ENCODE data around the gene ATP6AP2.
A peak's percentile ranks its signal among the peaks of the same experiment; 100 is the strongest.

ATP6AP2 gene

DNA sequence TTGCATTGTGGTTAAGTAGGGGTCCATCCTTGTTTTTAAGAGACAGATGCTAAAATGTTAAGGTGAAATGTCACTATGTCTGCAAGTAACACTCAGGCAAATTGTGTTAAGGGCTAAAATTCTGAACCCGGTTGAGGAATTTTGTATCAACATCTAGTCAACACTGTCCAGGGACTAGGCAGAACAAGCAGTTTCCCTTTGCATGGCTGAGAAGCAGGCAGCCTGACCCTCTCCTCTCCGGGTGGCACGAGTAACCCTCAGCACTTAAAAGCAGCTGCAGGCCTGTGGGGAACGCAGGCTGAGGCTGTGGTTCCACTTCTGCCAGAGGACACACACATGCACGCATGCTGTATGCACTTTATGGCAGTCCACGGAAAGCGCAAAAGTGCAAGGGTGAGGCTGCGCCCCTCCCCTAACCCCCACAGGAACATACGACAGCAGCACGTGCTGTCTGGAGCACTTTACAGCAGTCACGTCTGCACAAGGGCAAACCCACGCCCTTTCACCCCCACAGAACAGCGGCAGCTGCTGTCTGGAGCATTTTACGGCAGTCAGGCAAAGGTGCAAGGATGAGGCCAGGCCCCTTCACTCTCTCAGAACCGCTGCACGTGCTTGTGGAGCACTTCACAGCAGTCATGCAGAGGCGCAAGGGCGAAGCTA lies 41.8 kb downstream of the ATP6AP2 start:
- no peaks in the 10 kb centered on the region for H3K36me3 ChIP-seq (ENCODE audit: control insufficient read depth, insufficient read depth, low read length)
- H3K27me3 ChIP-seq (ENCODE audit: control insufficient read depth, insufficient read depth, low read length): no peaks in the 10 kb centered on the region
- H3K9me3 ChIP-seq (ENCODE audit: control insufficient read depth, low read length): no peaks in the 10 kb centered on the region
- no peak overlapping the region for H3K9ac ChIP-seq (ENCODE audit: low read length)
- H3K4me1 ChIP-seq (ENCODE audit: control insufficient read depth, insufficient read depth, low read length): no peaks in the 10 kb centered on the region
- H3K4me3 ChIP-seq (ENCODE audit: low read length): no peak overlapping the region

DNA sequence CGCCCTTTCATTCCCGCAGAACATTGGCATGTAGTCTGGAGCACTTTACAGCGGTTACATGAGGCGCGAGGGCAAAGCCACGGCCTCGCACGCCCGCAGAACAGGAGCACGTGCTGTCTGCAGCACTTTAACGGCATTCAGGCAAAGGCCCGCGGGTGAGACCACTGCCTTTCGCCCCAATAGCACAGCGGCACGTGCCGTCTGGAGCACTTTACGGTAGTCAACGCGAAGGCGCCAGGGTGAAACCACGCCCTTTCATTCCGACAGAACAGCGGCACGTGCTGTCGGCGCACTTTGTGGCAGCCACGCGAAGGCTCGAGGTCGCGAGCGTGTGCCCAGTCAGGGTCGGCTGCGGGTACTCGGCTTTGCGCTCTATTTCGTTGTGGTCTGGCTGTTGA lies 42.4 kb downstream of the ATP6AP2 start, which contains the start of gene MPC1L:
TSS of gene MPC1L (plus strand) at position 290 of the 398 bp plus-strand sequence. CDS start 138 bp downstream, outside the sequence.
- Histone ChIP-seq H3K27me3 (ENCODE audit: control insufficient read depth, insufficient read depth, low read length) (no peaks in the 10 kb centered on the region), H3K4me3 (ENCODE audit: low read length) (no peak within 1 kb of the TSS), H3K9ac (ENCODE audit: low read length) (no peak within 1 kb of the TSS), H3K4me1 (ENCODE audit: control insufficient read depth, insufficient read depth, low read length) (no peaks in the 10 kb centered on the region), H3K36me3 (ENCODE audit: control insufficient read depth, insufficient read depth, low read length) (no peaks in the 10 kb centered on the region), H3K9me3 (ENCODE audit: control insufficient read depth, low read length) (no peaks in the 10 kb centered on the region)

DNA sequence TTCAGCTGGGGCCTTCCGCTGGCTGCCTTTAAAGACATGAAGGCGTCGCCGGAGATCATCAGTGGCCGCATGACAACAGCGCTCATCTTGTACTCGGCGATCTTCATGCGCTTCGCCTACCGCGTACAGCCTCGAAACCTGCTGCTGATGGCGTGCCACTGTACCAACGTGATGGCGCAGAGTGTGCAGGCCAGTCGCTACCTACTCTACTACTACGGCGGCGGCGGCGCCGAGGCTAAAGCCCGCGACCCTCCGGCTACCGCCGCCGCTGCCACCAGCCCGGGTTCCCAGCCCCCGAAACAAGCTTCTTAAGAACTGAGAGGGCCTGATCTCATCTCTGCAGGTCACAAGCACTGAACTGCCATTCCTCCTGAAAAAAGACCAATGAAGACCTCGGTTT lies 42.9 kb downstream of the ATP6AP2 start:
- no peaks in the 10 kb centered on the region for H3K27me3 ChIP-seq (ENCODE audit: control insufficient read depth, insufficient read depth, low read length)
- no peaks in the 10 kb centered on the region for H3K9me3 ChIP-seq (ENCODE audit: control insufficient read depth, low read length)
- no peak overlapping the region for H3K4me3 ChIP-seq (ENCODE audit: low read length)
- no peak overlapping the region for H3K9ac ChIP-seq (ENCODE audit: low read length)
- H3K36me3 ChIP-seq (ENCODE audit: control insufficient read depth, insufficient read depth, low read length): no peaks in the 10 kb centered on the region
- no peaks in the 10 kb centered on the region for H3K4me1 ChIP-seq (ENCODE audit: control insufficient read depth, insufficient read depth, low read length)

DNA sequence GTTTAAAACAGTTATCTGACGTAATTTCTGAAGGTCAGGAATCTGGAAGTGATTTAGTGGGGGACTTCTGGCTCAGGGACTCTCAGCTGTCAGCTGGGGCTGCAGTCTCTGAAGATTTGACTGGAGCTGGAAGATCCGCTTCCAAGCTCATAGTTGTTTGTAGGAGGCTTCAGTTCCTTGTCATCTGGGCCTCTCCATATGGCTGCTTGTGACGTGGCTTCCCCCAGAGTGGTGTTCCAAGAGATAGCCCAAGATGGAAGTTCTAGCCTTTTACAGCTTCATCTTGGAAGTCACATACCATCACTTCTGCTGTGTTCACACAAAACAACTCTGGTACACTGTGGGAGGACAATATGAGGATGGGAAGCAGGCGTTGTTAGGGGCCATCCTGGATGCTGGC lies 44.5 kb downstream of the ATP6AP2 start:
- H3K4me3 ChIP-seq (ENCODE audit: low read length): no peak overlapping the region
- H3K9me3 ChIP-seq (ENCODE audit: control insufficient read depth, low read length): no peaks in the 10 kb centered on the region
- H3K9ac ChIP-seq (ENCODE audit: low read length): no peak overlapping the region
- no peaks in the 10 kb centered on the region for H3K36me3 ChIP-seq (ENCODE audit: control insufficient read depth, insufficient read depth, low read length)
- H3K4me1 ChIP-seq (ENCODE audit: control insufficient read depth, insufficient read depth, low read length): no peaks in the 10 kb centered on the region
- H3K27me3 ChIP-seq (ENCODE audit: control insufficient read depth, insufficient read depth, low read length): no peaks in the 10 kb centered on the region

DNA sequence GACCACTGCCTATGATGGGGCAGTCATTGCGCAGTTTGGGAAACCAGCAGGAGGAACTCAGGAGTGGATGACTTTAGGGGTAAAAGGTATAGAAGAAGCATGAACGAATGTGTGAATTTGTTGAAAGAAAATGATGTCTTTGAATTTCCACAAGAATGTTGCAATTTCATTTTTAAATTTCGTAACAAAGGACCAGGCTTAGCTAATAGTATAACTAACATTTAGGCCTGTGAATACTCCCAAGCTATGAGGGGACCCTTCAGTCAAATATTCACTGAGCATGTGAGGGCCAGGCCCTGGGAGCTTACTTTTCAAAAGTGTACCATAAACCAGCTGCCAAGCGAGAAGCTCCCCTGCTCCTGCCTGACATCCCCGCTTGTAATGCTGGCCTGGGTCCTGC lies 47.7 kb downstream of the ATP6AP2 start:
- H3K4me3 ChIP-seq (ENCODE audit: low read length): no peak overlapping the region
- no peaks in the 10 kb centered on the region for H3K4me1 ChIP-seq (ENCODE audit: control insufficient read depth, insufficient read depth, low read length)
- H3K27me3 ChIP-seq (ENCODE audit: control insufficient read depth, insufficient read depth, low read length): no peaks in the 10 kb centered on the region
- no peaks in the 10 kb centered on the region for H3K9me3 ChIP-seq (ENCODE audit: control insufficient read depth, low read length)
- no peaks in the 10 kb centered on the region for H3K36me3 ChIP-seq (ENCODE audit: control insufficient read depth, insufficient read depth, low read length)
- no peak overlapping the region for H3K9ac ChIP-seq (ENCODE audit: low read length)

DNA sequence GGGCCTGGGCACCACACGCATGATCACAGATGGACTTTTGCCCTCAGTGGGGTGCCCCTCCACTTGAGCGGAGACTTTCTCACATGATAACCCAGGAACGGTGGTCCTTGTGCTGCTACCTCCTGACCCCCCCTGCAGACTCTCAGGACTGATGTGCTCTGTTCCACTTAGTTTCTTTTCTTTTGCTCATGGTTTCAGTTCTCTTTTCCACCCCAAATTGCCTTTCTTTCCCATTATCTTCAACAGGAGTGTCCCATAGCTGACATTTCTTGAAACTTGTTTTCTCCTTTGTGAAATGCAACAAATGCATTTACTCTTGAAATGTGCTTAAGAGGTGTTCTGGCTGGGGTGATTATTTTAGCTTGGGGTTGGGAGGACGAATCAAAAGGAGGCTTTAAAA lies 51.4 kb downstream of the ATP6AP2 start:
- Histone ChIP-seq H3K27me3 (ENCODE audit: control insufficient read depth, insufficient read depth, low read length) (no peaks in the 10 kb centered on the region), H3K4me3 (ENCODE audit: low read length) (no peak overlapping the region), H3K9ac (ENCODE audit: low read length) (no peak overlapping the region), H3K9me3 (ENCODE audit: control insufficient read depth, low read length) (no peaks in the 10 kb centered on the region), H3K36me3 (ENCODE audit: control insufficient read depth, insufficient read depth, low read length) (no peaks in the 10 kb centered on the region), H3K4me1 (ENCODE audit: control insufficient read depth, insufficient read depth, low read length) (no peaks in the 10 kb centered on the region)

DNA sequence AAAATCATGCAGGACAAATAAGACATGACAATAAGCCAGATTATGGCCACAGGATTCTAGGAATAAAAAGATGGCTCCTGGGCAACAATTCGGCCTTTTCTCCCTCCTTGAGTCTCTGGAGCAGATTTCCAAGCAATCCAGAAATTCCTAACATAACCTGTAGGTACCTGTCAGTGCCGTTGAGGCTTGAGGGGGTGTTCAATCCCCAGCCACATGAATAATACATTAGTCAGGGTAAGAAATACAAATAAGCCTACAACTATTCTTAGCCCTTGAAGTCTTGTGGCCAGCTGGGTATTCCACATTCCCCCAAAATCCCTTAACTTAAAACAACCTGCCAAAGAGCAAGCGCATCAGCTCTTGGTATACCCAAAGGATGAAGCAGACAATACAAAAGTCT lies 56.9 kb downstream of the ATP6AP2 start:
- no peaks in the 10 kb centered on the region for H3K9me3 ChIP-seq (ENCODE audit: control insufficient read depth, low read length)
- H3K4me3 ChIP-seq (ENCODE audit: low read length): no peak overlapping the region
- no peaks in the 10 kb centered on the region for H3K36me3 ChIP-seq (ENCODE audit: control insufficient read depth, insufficient read depth, low read length)
- H3K4me1 ChIP-seq (ENCODE audit: control insufficient read depth, insufficient read depth, low read length): no peaks in the 10 kb centered on the region
- no peak overlapping the region for H3K9ac ChIP-seq (ENCODE audit: low read length)
- no peaks in the 10 kb centered on the region for H3K27me3 ChIP-seq (ENCODE audit: control insufficient read depth, insufficient read depth, low read length)

DNA sequence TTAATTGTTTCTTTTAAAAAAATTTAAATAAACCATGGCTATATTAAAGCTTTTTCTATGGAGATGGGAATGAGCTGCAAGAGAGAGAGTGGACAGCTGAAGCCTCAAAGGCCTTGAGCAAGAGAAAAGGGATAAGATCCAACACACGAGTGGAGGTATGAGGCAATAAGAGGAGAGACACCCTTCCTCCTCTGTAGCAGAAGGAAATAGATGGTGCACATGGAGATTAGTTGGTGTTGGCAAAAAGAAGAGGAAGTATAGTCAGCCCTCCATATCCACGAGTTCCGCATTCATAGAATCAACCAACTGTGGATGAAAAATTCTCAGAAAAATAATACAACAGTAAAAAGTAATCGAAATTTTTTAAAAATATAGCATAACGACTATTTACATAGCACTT lies 63.4 kb downstream of the ATP6AP2 start:
- Histone ChIP-seq H3K4me1 (ENCODE audit: control insufficient read depth, insufficient read depth, low read length) (peaks cover 4% of the 10 kb centered on the region), H3K9ac (ENCODE audit: low read length) (peak overlapping the region; percentile 54), H3K27me3 (ENCODE audit: control insufficient read depth, insufficient read depth, low read length) (no peaks in the 10 kb centered on the region), H3K4me3 (ENCODE audit: low read length) (no peak overlapping the region), H3K9me3 (ENCODE audit: control insufficient read depth, low read length) (no peaks in the 10 kb centered on the region), H3K36me3 (ENCODE audit: control insufficient read depth, insufficient read depth, low read length) (no peaks in the 10 kb centered on the region)

DNA sequence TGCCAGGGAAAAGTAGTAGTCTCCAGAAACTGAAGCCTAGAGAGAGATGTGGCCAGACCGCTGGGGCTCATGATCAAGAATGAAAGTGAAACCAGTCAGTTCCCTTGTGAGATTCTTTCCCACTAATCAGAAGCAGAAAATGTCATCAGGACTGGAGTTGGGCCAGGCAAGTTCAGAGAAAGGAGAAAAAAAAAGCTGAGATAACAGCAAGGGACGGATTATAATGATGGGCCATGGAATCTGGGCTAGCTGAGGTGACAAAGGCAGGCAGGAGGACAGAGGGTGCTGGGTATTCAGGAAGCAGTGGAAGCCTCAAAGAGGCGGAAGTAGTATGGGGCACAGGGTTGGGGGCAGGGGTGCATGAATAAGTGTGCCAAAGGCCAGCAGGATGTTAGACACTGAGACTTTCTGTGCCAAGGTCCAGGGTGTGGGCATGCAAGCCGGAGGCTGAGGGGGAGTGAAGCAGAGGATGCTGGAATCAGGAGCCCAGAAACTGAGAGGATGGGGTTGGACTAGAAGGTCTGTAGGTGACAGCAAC lies 64.1 kb downstream of the ATP6AP2 start:
- no peaks in the 10 kb centered on the region for H3K27me3 ChIP-seq (ENCODE audit: control insufficient read depth, insufficient read depth, low read length)
- H3K4me1 ChIP-seq (ENCODE audit: control insufficient read depth, insufficient read depth, low read length): peaks cover 4% of the 10 kb centered on the region
- no peaks in the 10 kb centered on the region for H3K9me3 ChIP-seq (ENCODE audit: control insufficient read depth, low read length)
- H3K9ac ChIP-seq (ENCODE audit: low read length): peak overlapping the region; percentile 54
- H3K4me3 ChIP-seq (ENCODE audit: low read length): peak overlapping the region; percentile 16
- H3K36me3 ChIP-seq (ENCODE audit: control insufficient read depth, insufficient read depth, low read length): no peaks in the 10 kb centered on the region

DNA sequence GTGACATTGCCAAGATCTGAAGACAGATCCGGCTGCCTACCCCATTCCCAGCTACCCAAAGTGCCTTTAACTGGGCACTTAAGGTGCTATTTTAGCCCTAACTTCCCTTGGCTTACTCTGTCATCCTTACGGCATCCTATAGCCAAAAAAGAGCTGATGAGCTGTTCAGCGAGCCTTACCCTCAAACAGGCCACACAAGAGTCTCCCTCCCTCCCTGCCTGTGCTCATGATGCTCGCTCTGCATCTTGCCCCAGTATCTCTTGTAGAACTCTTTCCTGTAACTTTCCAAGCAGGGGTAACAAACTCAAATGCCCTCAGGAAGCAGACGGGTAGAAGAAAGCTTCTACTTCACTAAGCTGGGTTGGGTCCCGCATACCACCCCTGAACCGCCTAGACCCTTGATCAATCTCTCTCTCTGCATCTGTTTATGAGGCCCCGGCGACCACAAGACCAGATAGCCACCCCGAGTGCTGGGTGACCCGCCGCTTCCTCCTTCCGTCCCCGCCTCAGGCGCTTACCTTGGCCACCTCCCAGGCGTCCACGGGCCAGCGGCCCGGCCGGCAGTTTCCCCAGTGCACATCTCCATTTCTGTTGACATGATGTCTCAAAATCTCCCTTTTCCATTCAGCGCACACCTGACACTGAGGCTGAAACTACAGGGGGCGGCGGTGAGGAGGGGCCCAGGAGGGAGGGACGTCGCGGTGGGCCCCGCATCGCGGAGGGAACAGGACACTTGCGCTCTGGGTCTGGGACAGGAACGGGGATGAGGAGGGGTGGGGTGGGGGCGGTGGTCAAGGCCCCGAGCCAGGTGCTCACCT lies 65.9 kb downstream of the ATP6AP2 start:
- Histone ChIP-seq H3K36me3 (ENCODE audit: control insufficient read depth, insufficient read depth, low read length) (no peaks in the 10 kb centered on the region), H3K4me3 (ENCODE audit: low read length) (peak overlapping the region; percentile 56), H3K4me1 (ENCODE audit: control insufficient read depth, insufficient read depth, low read length) (peaks cover 4% of the 10 kb centered on the region)

DNA sequence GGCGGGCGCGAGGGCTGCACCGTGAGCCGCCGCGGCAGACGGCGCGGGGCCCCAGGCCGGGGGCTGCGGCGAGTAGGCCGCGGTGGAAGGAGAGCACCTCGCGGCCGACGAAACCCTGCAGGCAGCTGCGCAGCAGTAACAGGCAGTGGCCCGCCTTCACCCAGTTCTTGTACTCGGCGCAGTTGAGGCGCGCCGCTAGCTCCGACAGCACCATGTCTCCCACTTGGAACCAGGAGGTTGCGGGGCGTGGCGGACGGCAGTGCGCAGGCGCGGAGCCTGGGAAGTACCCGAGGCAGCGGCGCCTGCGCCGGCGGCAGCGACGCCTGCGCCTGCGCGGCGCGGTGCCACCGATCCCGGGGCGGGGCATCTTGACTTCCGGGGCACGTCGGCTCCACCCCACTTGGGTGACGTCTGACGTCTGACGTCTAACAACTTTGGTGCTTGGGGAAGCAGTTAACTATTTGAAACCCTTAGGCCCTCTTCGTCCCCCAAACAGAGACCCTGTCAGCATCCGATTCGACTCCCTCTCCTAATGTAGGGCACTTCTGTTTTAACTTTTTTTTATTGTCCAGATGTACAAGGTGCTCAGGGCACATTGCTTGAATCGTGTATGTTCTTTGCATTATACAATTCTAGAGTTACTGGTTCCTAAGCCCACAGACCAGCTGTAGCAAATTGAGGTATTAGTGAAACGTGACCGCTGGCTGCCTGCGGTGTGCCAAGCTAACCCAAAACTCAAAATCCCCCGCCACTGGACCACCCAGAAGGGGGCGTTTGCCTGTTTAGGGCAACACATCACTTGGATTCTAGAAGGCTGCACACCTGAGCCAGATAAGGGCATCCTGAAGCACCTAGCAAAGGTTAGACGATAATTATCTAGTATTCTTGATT lies 66.8 kb downstream of the ATP6AP2 start, which contains the start of gene CXorf38:
TSS of gene CXorf38 (minus strand) at position 255 of the 891 bp plus-strand sequence. CDS start at position 214, 41 bp downstream.
- H3K9ac ChIP-seq (ENCODE audit: low read length): peak within 1 kb of the TSS; percentile 67
- peaks cover 4% of the 10 kb centered on the region for H3K4me1 ChIP-seq (ENCODE audit: control insufficient read depth, insufficient read depth, low read length)
- H3K27me3 ChIP-seq (ENCODE audit: control insufficient read depth, insufficient read depth, low read length): no peaks in the 10 kb centered on the region
- peak within 1 kb of the TSS; percentile 56 for H3K4me3 ChIP-seq (ENCODE audit: low read length)
- no peaks in the 10 kb centered on the region for H3K36me3 ChIP-seq (ENCODE audit: control insufficient read depth, insufficient read depth, low read length)
- no peaks in the 10 kb centered on the region for H3K9me3 ChIP-seq (ENCODE audit: control insufficient read depth, low read length)

More for the DNA sequence above, 65.9 kb downstream of the ATP6AP2 start:
- H3K9me3 ChIP-seq (ENCODE audit: control insufficient read depth, low read length): no peaks in the 10 kb centered on the region
- H3K9ac ChIP-seq (ENCODE audit: low read length): peak overlapping the region; percentile 67
- no peaks in the 10 kb centered on the region for H3K27me3 ChIP-seq (ENCODE audit: control insufficient read depth, insufficient read depth, low read length)
